ENCODE results near the gene SNAP25.

SNAP25 gene

DNA sequence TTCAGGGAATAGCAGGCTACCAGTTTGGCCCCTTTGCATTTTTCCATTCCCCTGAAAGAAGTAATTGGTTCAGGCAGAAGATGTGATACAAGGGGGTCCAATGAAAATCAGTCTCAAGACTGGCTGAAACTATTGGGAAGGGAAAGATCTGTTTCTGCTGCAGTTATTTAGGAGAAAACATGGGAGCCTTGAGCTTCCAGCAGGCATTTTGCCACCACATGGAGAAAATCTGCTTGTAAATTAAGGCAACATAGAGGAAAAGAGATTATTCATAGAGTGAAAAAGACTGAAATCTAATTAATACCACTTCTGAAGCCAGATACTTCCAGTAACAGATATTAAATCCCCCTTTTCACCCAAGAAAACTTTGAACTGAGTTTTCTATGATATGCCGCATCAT lies 44.2 kb upstream of the SNAP25 start (continued):
- TF ChIP-seq, protein P1, sequence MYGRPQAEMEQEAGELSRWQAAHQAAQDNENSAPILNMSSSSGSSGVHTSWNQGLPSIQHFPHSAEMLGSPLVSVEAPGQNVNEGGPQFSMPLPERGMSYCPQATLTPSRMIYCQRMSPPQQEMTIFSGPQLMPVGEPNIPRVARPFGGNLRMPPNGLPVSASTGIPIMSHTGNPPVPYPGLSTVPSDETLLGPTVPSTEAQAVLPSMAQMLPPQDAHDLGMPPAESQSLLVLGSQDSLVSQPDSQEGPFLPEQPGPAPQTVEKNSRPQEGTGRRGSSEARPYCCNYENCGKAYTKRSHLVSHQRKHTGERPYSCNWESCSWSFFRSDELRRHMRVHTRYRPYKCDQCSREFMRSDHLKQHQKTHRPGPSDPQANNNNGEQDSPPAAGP (tag by site-specific recombination; IDR thresholded peaks at IDR 0.05): no peak
- TF ChIP-seq, protein P2, sequence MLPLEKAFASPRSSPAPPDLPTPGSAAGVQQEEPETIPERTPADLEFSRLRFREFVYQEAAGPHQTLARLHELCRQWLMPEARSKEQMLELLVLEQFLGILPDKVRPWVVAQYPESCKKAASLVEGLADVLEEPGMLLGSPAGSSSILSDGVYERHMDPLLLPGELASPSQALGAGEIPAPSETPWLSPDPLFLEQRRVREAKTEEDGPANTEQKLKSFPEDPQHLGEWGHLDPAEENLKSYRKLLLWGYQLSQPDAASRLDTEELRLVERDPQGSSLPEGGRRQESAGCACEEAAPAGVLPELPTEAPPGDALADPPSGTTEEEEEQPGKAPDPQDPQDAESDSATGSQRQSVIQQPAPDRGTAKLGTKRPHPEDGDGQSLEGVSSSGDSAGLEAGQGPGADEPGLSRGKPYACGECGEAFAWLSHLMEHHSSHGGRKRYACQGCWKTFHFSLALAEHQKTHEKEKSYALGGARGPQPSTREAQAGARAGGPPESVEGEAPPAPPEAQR (tag by site-specific recombination; IDR thresholded peaks at IDR 0.05): no peak

DNA sequence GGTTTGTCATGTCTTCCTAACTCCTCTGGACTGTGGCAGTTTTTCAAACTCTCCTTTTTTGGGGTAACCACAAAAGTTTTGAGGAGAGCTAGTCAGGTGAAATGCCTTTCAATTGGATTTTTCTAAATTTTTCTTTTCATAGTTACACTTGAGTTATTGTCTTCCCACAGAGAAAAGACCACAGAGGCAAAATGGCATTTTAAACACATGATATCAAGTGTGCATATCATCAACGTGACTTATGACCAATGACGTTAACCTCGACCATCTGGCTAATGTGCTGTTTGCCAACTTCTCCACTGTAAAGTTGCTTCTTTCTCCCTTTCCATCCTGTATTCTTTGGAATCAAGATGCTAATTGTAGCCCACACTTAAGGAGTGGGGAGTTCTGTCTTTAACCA lies 41.3 kb upstream of the SNAP25 start:
- TF ChIP-seq, protein P3, sequence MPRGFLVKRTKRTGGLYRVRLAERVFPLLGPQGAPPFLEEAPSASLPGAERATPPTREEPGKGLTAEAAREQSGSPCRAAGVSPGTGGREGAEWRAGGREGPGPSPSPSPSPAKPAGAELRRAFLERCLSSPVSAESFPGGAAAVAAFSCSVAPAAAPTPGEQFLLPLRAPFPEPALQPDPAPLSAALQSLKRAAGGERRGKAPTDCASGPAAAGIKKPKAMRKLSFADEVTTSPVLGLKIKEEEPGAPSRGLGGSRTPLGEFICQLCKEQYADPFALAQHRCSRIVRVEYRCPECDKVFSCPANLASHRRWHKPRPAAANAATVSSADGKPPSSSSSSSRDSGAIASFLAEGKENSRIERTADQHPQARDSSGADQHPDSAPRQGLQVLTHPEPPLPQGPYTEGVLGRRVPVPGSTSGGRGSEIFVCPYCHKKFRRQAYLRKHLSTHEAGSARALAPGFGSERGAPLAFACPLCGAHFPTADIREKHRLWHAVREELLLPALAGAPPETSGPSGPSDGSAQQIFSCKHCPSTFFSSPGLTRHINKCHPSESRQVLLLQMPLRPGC (tag by site-specific recombination; IDR thresholded peaks at IDR 0.05): no peak
- ChIA-PET POLR2A (no interaction called here), CTCF (no interaction called here)
- H3K4me3 ChIP-seq (ENCODE audit: low read depth, low read length): no peak overlapping the region
- no peaks in the 10 kb centered on the region for H3K9me3 ChIP-seq (ENCODE audit: control insufficient read depth, insufficient read depth, low read depth, low read length)
- no peak overlapping the region for H3K27ac ChIP-seq (ENCODE audit: extremely low read depth, low read depth, low read length)
- no peaks in the 10 kb centered on the region for H3K36me3 ChIP-seq (ENCODE audit: control insufficient read depth in 2 of 2, insufficient read depth in 1 of 2, low read length in 2 of 2)
- H3K4me1 ChIP-seq (ENCODE audit: control insufficient read depth, insufficient read depth, low read length): no peaks in the 10 kb centered on the region

DNA sequence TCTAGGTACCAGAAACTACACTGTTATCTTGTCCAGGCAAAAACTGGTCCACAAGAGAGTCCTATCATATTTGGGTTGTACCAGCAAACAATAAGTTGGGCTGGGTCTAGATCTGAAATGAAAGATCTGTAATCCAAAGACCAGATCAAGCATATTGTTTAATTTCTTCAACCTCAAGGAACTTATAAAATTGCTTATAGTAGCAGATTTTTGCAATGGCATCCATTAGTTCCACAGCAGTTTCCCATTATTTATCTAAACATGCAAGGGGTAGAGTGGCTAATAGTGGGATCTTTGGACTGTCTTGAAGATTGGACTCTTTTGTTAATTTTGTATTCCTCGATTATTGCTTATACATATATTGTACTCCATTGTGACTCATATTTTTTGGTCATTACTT lies 40.5 kb upstream of the SNAP25 start:
- no peak overlapping the region for H3K4me3 ChIP-seq (ENCODE audit: low read depth, low read length)
- ChIA-PET POLR2A (no interaction called here), CTCF (interaction anchor here (0.6 to 2.1 kb wide), 2 partner anchors 12 to 22 kb away, joined by 6 to 11 read pairs; no protein-coding TSS in a partner anchor)
- no peaks in the 10 kb centered on the region for H3K36me3 ChIP-seq (ENCODE audit: control insufficient read depth in 2 of 2, insufficient read depth in 1 of 2, low read length in 2 of 2)
- no peaks in the 10 kb centered on the region for H3K4me1 ChIP-seq (ENCODE audit: control insufficient read depth, insufficient read depth, low read length)
- TF ChIP-seq, protein P4, sequence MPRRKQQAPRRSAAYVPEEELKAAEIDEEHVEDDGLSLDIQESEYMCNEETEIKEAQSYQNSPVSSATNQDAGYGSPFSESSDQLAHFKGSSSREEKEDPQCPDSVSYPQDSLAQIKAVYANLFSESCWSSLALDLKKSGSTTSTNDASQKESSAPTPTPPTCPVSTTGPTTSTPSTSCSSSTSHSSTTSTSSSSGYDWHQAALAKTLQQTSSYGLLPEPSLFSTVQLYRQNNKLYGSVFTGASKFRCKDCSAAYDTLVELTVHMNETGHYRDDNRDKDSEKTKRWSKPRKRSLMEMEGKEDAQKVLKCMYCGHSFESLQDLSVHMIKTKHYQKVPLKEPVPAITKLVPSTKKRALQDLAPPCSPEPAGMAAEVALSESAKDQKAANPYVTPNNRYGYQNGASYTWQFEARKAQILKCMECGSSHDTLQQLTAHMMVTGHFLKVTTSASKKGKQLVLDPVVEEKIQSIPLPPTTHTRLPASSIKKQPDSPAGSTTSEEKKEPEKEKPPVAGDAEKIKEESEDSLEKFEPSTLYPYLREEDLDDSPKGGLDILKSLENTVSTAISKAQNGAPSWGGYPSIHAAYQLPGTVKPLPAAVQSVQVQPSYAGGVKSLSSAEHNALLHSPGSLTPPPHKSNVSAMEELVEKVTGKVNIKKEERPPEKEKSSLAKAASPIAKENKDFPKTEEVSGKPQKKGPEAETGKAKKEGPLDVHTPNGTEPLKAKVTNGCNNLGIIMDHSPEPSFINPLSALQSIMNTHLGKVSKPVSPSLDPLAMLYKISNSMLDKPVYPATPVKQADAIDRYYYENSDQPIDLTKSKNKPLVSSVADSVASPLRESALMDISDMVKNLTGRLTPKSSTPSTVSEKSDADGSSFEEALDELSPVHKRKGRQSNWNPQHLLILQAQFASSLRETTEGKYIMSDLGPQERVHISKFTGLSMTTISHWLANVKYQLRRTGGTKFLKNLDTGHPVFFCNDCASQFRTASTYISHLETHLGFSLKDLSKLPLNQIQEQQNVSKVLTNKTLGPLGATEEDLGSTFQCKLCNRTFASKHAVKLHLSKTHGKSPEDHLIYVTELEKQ (tag by site-specific recombination; IDR thresholded peaks at IDR 0.05; ENCODE audit: borderline replicate concordance): no peak
- no peak for TF ChIP-seq ZNF664 (tag by site-specific recombination; IDR thresholded peaks at IDR 0.05)
- TF ChIP-seq, protein P5, sequence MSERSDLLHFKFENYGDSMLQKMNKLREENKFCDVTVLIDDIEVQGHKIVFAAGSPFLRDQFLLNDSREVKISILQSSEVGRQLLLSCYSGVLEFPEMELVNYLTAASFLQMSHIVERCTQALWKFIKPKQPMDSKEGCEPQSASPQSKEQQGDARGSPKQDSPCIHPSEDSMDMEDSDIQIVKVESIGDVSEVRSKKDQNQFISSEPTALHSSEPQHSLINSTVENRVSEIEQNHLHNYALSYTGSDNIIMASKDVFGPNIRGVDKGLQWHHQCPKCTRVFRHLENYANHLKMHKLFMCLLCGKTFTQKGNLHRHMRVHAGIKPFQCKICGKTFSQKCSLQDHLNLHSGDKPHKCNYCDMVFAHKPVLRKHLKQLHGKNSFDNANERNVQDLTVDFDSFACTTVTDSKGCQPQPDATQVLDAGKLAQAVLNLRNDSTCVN (tag by site-specific recombination; optimal IDR thresholded peaks at IDR 0.05): no peak
- TF ChIP-seq ZFP37 (tag by site-specific recombination; IDR thresholded peaks at IDR 0.05): no peak
- no peak for TF ChIP-seq ZNF707 (tag by site-specific recombination; IDR thresholded peaks at IDR 0.05)
- no peak for TF ChIP-seq ZNF211 (tag by site-specific recombination; IDR thresholded peaks at IDR 0.05; ENCODE audit: low read depth)
- no peak for TF ChIP-seq ZNF701 (tag by site-specific recombination; IDR thresholded peaks at IDR 0.05)
- no peak for TF ChIP-seq ZNF514 (tag by site-specific recombination; IDR thresholded peaks at IDR 0.05)
- TF ChIP-seq RBAK (tag by site-specific recombination; IDR thresholded peaks at IDR 0.05): no peak
- TF ChIP-seq ZNF660 (tag by site-specific recombination; IDR thresholded peaks at IDR 0.05): no peak
- no peak overlapping the region for H3K27ac ChIP-seq (ENCODE audit: extremely low read depth, low read depth, low read length)
- H3K9me3 ChIP-seq (ENCODE audit: control insufficient read depth, insufficient read depth, low read depth, low read length): no peaks in the 10 kb centered on the region
